GM12878 (cell line): ENCODE results near the gene TPST1. TPM values are rescaled to one million over a fixed set of nuclear protein-coding genes. Genes with fewer than 3 reads are reported as not detected.
A peak's percentile ranks its signal among the peaks of the same experiment; 100 is the strongest.
"Not testable (repeated sequence)": the region's sequence is repeated elsewhere in the genome, so short reads cannot be mapped to it uniquely, and the experiment has no call there.

ENCODE experiments used
- ATAC-seq: fragments of 200-7000 bp; cut with Tn5 transposase; 3 replicates; pipeline ENCODE4 v1.9.1; 2020; ENCODE audit warnings: mild to moderate bottlenecking, moderate library complexity
- BruUV-seq: library from RNA; stranded (reverse); fragments of 400-500 nt; replicated peaks from 2 replicates; lab custom pipeline; 2021; lab: Mats Ljungman, UMichigan
- CTCF ChIA-PET: fragments of 300-600 bp; sonication (Branson Sonifier 250); formaldehyde crosslinking; extraction: SDS; loops from one replicate; lab custom pipeline; 2021; ENCODE audit warnings: inconsistent platforms; lab: Yijun Ruan, JAX
- POLR2A ChIA-PET: fragments of 350-600 bp; formaldehyde crosslinking; extraction: SDS; loops from one replicate; lab custom pipeline; 2021; ENCODE audit warnings: inconsistent platforms; lab: Charles Lee
- RAD21 ChIA-PET: fragments of 300-600 bp; sonication (Branson Sonifier 250); formaldehyde crosslinking; loops from one replicate; lab custom pipeline; 2023; ENCODE audit warnings: antibody characterized with exemption; ENCODE audit not compliant: unreplicated experiment; lab: Charles Lee
- SMC1A ChIA-PET: fragments of 300-600 bp; sonication (Branson Sonifier 250); formaldehyde crosslinking; loops from one replicate; lab custom pipeline; 2023; ENCODE audit not compliant: unreplicated experiment, uncharacterized antibody; lab: Charles Lee
- DNase-seq: peaks from one replicate; pipeline ENCODE4 v3.0.0-alpha.2; 2011; ENCODE audit warnings: low read depth, low spot score
- FAIRE-seq: peaks from 3 replicates; lab custom pipeline; 2011; peaks lifted over from hg19 to GRCh38; lab: Jason Lieb, UNC
- H2AFZ ChIP-seq: 2 replicates; pipeline ENCODE4 v1.6.0; 2011; ENCODE audit warnings: low read depth, low read length, control low read depth; ENCODE audit not compliant: control insufficient read depth
- H3K27ac ChIP-seq: 2 replicates; pipeline ENCODE4 v1.5.1; 2011; ENCODE audit warnings: control low read depth; ENCODE audit not compliant: control insufficient read depth, insufficient read depth
- H3K27me3 ChIP-seq, 2 experiments: replicated peaks in 1 of 2; 2 replicates each; pipeline versions ENCODE4 v1.6.0 to v1.6.1; 2011; ENCODE audit warnings: low read length in 1 of 2; ENCODE audit not compliant: control insufficient read depth in 2 of 2, insufficient read depth in 2 of 2
- H3K36me3 ChIP-seq, 2 experiments: 2 replicates each; pipeline ENCODE4 v1.5.1; 2011; ENCODE audit warnings: low read length in 1 of 2; ENCODE audit not compliant: control insufficient read depth in 2 of 2, insufficient read depth in 2 of 2
- H3K4me1 ChIP-seq: 2 replicates; pipeline ENCODE4 v1.6.1; 2011; ENCODE audit warnings: mild to moderate bottlenecking, low read length, moderate library complexity, mixed read lengths; ENCODE audit not compliant: control insufficient read depth, insufficient read depth
- H3K4me2 ChIP-seq: 2 replicates; pipeline ENCODE4 v1.6.0; 2011; ENCODE audit warnings: control low read depth; ENCODE audit not compliant: control insufficient read depth, insufficient read depth
- H3K4me3 ChIP-seq: fragments of 200-600 bp; sonication (generic); 2 replicates; pipeline ENCODE4 v1.5.1; 2016
- H3K79me2 ChIP-seq: 2 replicates; pipeline ENCODE4 v1.6.0; 2011; ENCODE audit warnings: low read length; ENCODE audit not compliant: control insufficient read depth, insufficient read depth
- H3K9ac ChIP-seq: 2 replicates; pipeline ENCODE4 v1.8.0; 2011; ENCODE audit warnings: low read length, control low read depth, mixed read lengths; ENCODE audit not compliant: control insufficient read depth, insufficient read depth
- H3K9me3 ChIP-seq: replicated peaks from 3 replicates; pipeline ENCODE4 v1.5.1; 2011; ENCODE audit warnings: mild to moderate bottlenecking, low read length; ENCODE audit not compliant: control insufficient read depth, insufficient read depth
- H4K20me1 ChIP-seq: 2 replicates; pipeline ENCODE4 v1.6.0; 2011; ENCODE audit not compliant: control insufficient read depth, insufficient read depth
- HDGF ChIP-seq: fragments of 450-650 bp; IDR thresholded peaks from 2 replicates; pipeline ENCODE4 v1.6.1; 2016; ENCODE audit warnings: antibody characterized with exemption
- IRF4 ChIP-seq: IDR thresholded peaks from 2 replicates; pipeline ENCODE4 v1.6.1; 2011; ENCODE audit warnings: low read depth, low read length
- NFYA ChIP-seq: IDR thresholded peaks from 2 replicates; pipeline ENCODE4 v1.6.1; 2011; ENCODE audit warnings: low read depth, mild to moderate bottlenecking, low read length, improper control_type of control experiment, borderline replicate concordance
- PKNOX1 ChIP-seq: fragments of 450-650 bp; IDR thresholded peaks from 2 replicates; pipeline ENCODE4 v1.6.1; 2016; ENCODE audit warnings: mild to moderate bottlenecking
- YY1 ChIP-seq: IDR thresholded peaks from 2 replicates; pipeline ENCODE4 v1.6.1; 2011; ENCODE audit warnings: low read depth, mild to moderate bottlenecking, low read length
- ZBTB11 ChIP-seq: fragments of 450-650 bp; formaldehyde crosslinking; IDR thresholded peaks from 2 replicates; pipeline ENCODE4 v1.5.0; 2022; ENCODE audit warnings: mild to moderate bottlenecking, missing genetic modification characterization
- WGBS: methylation state at CpG from one replicate; pipeline ENCODE4 v1.1.6; 2016; ENCODE audit warnings: low lambda C conversion rate; ENCODE audit not compliant: insufficient replicate concordance, insufficient coverage; ENCODE audit errors: missing lambda C conversion rate; 5-methylcytosine and 5-hydroxymethylcytosine counted together
- in situ Hi-C: fragments of 300-500 bp; cut with MboI; formaldehyde crosslinking; loops from 9 replicates; pipeline ENCODE4 v1.14.3; 2018; ENCODE audit warnings: mixed read lengths
- intact Hi-C: fragments of 100-400 bp; cut with micrococcal nuclease; formaldehyde crosslinking; loops from one replicate; pipeline ENCODE4 v1.14.2; 2022; ENCODE audit not compliant: unreplicated experiment
- polyA plus RNA-seq, 11 experiments: library from polyadenylated mRNA; depleted of rRNA in 4 of 11; unstranded in 6 of 11; stranded (reverse) in 5 of 11; fragments of >200 nt; fragmentation: Nextera tagmentation in 4 of 11; fragmentation: Illumina TruSeq in 1 of 11; extraction: Ambion mirVana in 4 of 11; extraction: Trizol in 1 of 11; gene quantifications; 1 replicate in 1 of 11; 2 replicates in 10 of 11; pipeline versions ENCODE4 v1.2.1 to v1.2.3, GENCODE V29; 2011 to 2016; ENCODE audit warnings: inconsistent platforms in 2 of 11, missing spikeins in 2 of 11, low read depth in 1 of 11
- total RNA-seq, 4 experiments: library from RNA; depleted of rRNA in 3 of 4; stranded (reverse); fragments of >200 nt in 3 of 4; fragmentation: Illumina TruSeq in 1 of 4; extraction: Trizol in 1 of 4; gene quantifications; 2 replicates each; pipeline versions ENCODE4 v1.2.1 to v1.2.3, GENCODE V29; 2013 to 2021
- TF ChIP-seq, protein P1 (sequence below): IDR thresholded peaks from 2 replicates; pipeline ENCODE4 v1.6.1; 2012; ENCODE audit warnings: low read length, inconsistent platforms

TPST1 gene
- total and polyA plus RNA-seq, 10 of the 15 experiments (the other 5 are each of a cell fraction or from before 2014, with no cell fraction given): 1.1 to 10.6 (median 7.5) TPM

GRCh38 chr7:66204822-66205740, at the start of gene TPST1 (continued):
- peak; percentile 66 for TF ChIP-seq YY1

GRCh38 chr7:66156035-66156434, 49.1 kb upstream of the TPST1 start:
- H3K4me2 ChIP-seq, FAIRE-seq, intact Hi-C loops, H3K9me3 ChIP-seq, in situ Hi-C loops, ATAC-seq, H3K27ac ChIP-seq, DNase-seq, POLR2A ChIA-PET, H3K79me2 ChIP-seq, H3K4me3 ChIP-seq, H3K4me1 ChIP-seq, H4K20me1 ChIP-seq, RAD21 ChIA-PET, H3K27me3 ChIP-seq, H3K9ac ChIP-seq, SMC1A ChIA-PET, H2AFZ ChIP-seq, CTCF ChIA-PET, BruUV-seq: not testable (repeated sequence)
- WGBS: 92% methylated on average over 7 of the region's 7 CpGs
- peaks cover 9 to 22% of the 10 kb centered on the region in 2 experiments; a peak in 3 of 4 replicates for H3K36me3 ChIP-seq

DNA sequence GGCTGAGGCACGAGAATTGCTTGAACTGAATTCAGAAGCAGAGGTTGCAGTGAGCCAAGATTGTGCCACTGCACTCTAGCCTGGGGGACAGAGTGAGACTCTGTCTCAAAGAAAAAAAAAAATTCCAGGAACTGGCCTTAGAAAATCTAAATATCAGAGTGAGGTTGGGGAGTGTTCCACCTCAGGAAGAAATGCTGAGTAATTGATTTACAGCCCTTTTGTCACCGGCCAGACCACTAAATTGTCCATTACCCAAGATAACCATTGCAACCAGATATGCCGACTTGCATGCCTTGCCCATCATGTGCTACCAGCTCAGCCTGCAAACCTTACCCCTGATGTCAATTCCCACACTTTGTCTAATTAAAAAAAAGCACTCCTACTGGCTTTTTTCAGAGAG, 48.1 kb upstream of the TPST1 start:
- WGBS: 97% methylated on average over 3 of the region's 3 CpGs
- no peak overlapping the region for H2AFZ ChIP-seq
- H4K20me1 ChIP-seq: no peaks in the 10 kb centered on the region
- H3K4me1 ChIP-seq: no peaks in the 10 kb centered on the region
- no peaks in the 10 kb centered on the region for H3K27me3 ChIP-seq
- H3K9ac ChIP-seq: no peak overlapping the region
- no peak overlapping the region for H3K27ac ChIP-seq
- FAIRE-seq: no peak
- BruUV-seq: no TSS peak
- no peak overlapping the region for H3K4me3 ChIP-seq
- peaks cover 6 to 16% of the 10 kb centered on the region in 2 experiments; a peak in 3 of 4 replicates for H3K36me3 ChIP-seq
- RAD21 ChIA-PET: no interaction called here
- in situ Hi-C loops (no loop called here), intact Hi-C loops (no loop called here)
- SMC1A ChIA-PET: interaction anchor here (1.1 kb wide), 1 partner anchor 13 kb away, joined by 3 read pairs; no protein-coding TSS in a partner anchor
- POLR2A ChIA-PET: no interaction called here
- H3K9me3 ChIP-seq: no peaks in the 10 kb centered on the region; the same call in 2 of the 3 replicates
- H3K4me2 ChIP-seq: no peak overlapping the region
- no peaks in the 10 kb centered on the region for H3K79me2 ChIP-seq
- ATAC-seq: no peak
- DNase-seq: no peak
- CTCF ChIA-PET: interaction anchor here (0.6 kb wide), 1 partner anchor 23 kb away, joined by 3 read pairs; no protein-coding TSS in a partner anchor
- TF ChIP-seq PKNOX1 (no peak), NFYA (no peak), ZBTB11 (CRISPR knock-in tag) (no peak), HDGF (no peak), YY1 (no peak), IRF4 (no peak)
- TF ChIP-seq, protein P1, sequence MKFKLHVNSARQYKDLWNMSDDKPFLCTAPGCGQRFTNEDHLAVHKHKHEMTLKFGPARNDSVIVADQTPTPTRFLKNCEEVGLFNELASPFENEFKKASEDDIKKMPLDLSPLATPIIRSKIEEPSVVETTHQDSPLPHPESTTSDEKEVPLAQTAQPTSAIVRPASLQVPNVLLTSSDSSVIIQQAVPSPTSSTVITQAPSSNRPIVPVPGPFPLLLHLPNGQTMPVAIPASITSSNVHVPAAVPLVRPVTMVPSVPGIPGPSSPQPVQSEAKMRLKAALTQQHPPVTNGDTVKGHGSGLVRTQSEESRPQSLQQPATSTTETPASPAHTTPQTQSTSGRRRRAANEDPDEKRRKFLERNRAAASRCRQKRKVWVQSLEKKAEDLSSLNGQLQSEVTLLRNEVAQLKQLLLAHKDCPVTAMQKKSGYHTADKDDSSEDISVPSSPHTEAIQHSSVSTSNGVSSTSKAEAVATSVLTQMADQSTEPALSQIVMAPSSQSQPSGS: no peak
